ENCODE results near the gene MYL7. TPM values are rescaled to one million over a fixed set of nuclear protein-coding genes. Genes with fewer than 3 reads are reported as not detected.

The MYL7 gene
- total and polyA plus RNA-seq, 2 of the 4 experiments (the other 2 are of a cell fraction): 0.24 TPM; not detected in 1

- peak; percentile 93 for TF ChIP-seq FOS (IDR thresholded peaks at IDR 0.05; ENCODE audit: low read depth, low read length)
- peak; percentile 15; the same call in 1 of the 2 replicates for TF ChIP-seq RAD21 (IDR thresholded peaks at IDR 0.05; ENCODE audit: low read length)
- TF ChIP-seq ELK1 (IDR thresholded peaks at IDR 0.05; ENCODE audit: borderline replicate concordance, low read depth, low read length): no peak
These were observed 43.2 kb upstream of the MYL7 start (continued) for GRCh38 chr7:44184206-44184872.

- Histone ChIP-seq H3K9ac (ENCODE audit: low read depth, low read length) (no peak overlapping the region), H2AFZ (replicated peaks; ENCODE audit: low read length, poor library complexity) (no peak overlapping the region), H2AK5ac (ENCODE audit: low read depth, low read length) (no peak overlapping the region), H4K20me1 (ENCODE audit: insufficient read depth, low read length) (no peaks in the 10 kb centered on the region), H3K4me3 (ENCODE audit: insufficient read depth, low read depth, low read length) (no peak overlapping the region), H3K36me3 (ENCODE audit: control insufficient read depth, insufficient read depth, low read length) (no peaks in the 10 kb centered on the region), H4K91ac (ENCODE audit: insufficient read depth, low read depth, low read length) (no peak overlapping the region), H3K9me1 (ENCODE audit: insufficient read depth, low read length) (no peaks in the 10 kb centered on the region), H3K56ac (ENCODE audit: extremely low read depth, insufficient read depth, low read length) (no peak overlapping the region), H2BK120ac (ENCODE audit: low read depth, low read length) (no peak overlapping the region), H2BK20ac (ENCODE audit: low read depth, low read length) (no peak overlapping the region), H3K4ac (ENCODE audit: low read depth, low read length) (no peak overlapping the region), H4K8ac (ENCODE audit: low read depth in 2 of 2, low read length in 2 of 2) (no peak overlapping the region), H3K4me1 (ENCODE audit: control insufficient read depth, insufficient read depth, low read length) (peaks cover 2% of the 10 kb centered on the region), H3K79me1 (ENCODE audit: low read depth in 1 of 2, low read length in 2 of 2) (no peaks in the 10 kb centered on the region; a peak in 1 of 4 replicates), H2BK15ac (ENCODE audit: low read depth, low read length) (no peak overlapping the region), H3K14ac (replicated peaks; ENCODE audit: low read depth, low read length) (no peak overlapping the region), H3K27me3 (ENCODE audit: control insufficient read depth, insufficient read depth, low read length) (peaks cover 24% of the 10 kb centered on the region), H3K9me3 (ENCODE audit: control insufficient read depth, insufficient read depth, low read length) (peaks cover 18% of the 10 kb centered on the region), H3K18ac (ENCODE audit: low read depth, low read length) (no peak overlapping the region), H2BK5ac (ENCODE audit: low read depth, low read length, poor library complexity, severe bottlenecking) (no peak overlapping the region), H3K4me2 (ENCODE audit: low read depth, low read length) (no peak overlapping the region), H4K5ac (ENCODE audit: low read depth, low read length) (no peak overlapping the region), H2AK9ac (replicated peaks; ENCODE audit: low read depth, low read length, poor library complexity) (no peak overlapping the region), H3K27ac (ENCODE audit: insufficient read depth, low read length) (no peak overlapping the region), H3K23ac (ENCODE audit: low read depth, low read length) (no peak overlapping the region)
- in situ Hi-C loops (cut with MboI; ENCODE audit: low sequenced_read_pairs): no loop called here
- POLR2A ChIA-PET (ENCODE audit: unreplicated experiment): no interaction called here
- dilution Hi-C loops (cut with HindIII; ENCODE audit: low sequenced_read_pairs, unreplicated experiment): no loop called here
- intact Hi-C loops (cut with micrococcal nuclease): no loop called here
- CTCF ChIA-PET: no interaction called here
- no peak for DNase-seq
- no TSS peak for BruUV-seq (replicated peaks)
- ATAC-seq (ENCODE audit: low read depth): no peak
- no CpG with 5 or more reads among the region's 2 CpGs for WGBS, 2 experiments (ENCODE audit: extremely low coverage in 2 of 2, insufficient read length in 1 of 2)
- TF ChIP-seq MXI1 (IDR thresholded peaks at IDR 0.05; ENCODE audit: borderline replicate concordance, low read depth, low read length): no peak
These were observed 42.3 kb upstream of the MYL7 start for GRCh38 chr7:44183386-44183785.
